Activated effector memory CD4-positive, alpha-beta T cell treated with anti-CD3 and anti-CD28 coated beads, Interleukin-2, amount 50 U/mL, for 16 hours (primary cell): ENCODE measurements around the gene TRIM69.
"Not testable (repeated sequence)": the region's sequence is repeated elsewhere in the genome, so short reads cannot be mapped to it uniquely, and the experiment has no call there.

Source experiments
- DNase-seq: peaks from one replicate; pipeline ENCODE4 v3.0.0-alpha.2; 2020

Gene TRIM69

DNA sequence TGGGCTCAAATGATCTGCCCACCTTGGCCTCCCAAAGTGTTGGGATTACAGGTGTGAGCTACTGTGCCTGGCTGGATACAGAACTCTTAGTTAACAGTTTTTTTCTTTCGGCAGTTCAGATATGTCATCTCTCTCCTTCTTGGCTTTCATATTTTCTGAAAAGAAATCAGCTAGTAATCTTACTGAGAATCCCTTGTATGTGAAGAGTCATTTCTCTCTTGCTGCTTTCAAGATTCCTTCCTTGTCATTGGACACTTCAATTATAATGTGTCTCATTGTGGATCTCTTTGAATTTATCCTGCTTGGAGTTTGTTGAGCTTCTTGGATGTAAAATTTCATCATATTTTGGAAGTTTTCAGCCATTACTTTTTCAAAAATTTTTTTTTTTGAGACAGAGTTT lies 17.0 kb downstream of the TRIM69 start:
- DNase-seq = no peak

DNA sequence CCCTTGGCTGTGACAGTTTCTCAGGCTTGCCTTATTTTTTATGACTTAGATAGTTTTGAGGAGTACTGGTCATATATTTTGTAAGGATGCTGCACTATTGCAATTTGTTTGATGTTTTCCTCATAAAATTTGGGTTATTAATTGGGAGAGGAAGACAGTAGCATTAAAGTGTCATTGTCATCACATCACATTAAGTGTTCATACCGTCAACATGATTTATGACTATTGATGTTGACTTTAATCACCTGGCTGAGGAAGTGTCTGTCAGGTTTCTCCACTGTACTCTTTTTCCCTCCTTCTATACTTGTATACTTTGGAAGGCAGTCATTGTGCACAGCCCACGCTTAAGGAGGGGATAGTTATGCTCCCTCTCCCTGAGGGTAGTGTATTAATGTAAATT lies 26.9 kb downstream of the TRIM69 start:
- no peak for DNase-seq

DNA sequence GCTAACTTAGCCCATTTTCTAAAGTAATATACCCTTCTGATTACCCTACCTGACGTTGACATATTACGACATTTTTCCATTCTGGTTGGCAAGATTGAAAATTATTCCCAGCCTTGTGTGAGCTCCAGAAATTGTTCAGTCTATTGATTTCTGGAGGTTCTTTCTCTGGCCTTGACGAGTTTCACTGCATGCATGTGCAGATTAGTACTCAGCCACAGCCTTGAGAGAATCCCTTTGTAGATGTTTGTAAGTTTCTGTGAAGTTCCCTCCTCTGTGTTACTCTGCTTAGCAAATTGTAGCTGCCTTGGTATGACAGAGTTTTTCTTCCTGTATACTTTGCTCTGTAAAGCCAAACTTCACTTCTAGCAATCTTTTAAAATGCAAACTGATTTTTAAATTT lies 27.5 kb downstream of the TRIM69 start:
- DNase-seq = no peak

DNA sequence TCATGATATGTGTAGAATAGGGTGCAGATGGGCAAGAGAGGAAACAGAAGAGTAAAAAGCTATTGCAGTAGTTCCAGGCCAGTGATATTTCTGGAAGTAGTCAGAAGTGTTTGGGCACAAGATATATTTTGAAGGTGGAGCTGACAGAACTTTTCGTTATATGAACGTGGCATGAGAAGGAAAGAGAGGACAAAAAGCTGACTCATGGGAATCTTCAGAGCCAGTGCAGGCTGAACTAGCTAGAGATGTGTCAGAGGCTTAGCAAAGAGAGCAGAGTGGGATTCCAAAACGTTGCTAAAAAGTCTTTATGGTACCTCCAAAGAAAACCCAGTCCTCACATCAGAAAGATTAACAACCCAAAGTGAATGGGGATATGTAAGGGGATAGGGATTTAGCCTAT lies 28.7 kb downstream of the TRIM69 start:
- DNase-seq = no peak

DNA sequence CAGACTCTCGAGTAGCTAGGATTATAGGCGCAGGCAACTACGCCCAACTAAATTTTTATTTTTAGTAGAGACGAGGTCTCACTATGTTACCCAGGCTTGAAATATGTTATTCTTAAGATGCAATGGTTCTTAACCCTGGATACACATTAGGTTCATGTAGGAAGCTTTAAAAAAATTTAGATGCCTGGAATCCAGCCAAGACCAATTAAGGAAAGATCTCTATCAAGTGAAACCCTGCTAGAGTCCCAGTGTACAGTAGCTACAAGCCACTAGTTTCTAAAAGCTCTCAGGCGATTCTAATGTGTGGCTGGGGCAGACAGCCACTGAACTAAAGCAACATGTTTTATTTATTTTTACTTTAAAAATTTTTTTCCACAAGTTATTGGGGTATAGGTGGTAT lies 33.2 kb downstream of the TRIM69 start:
- no peak for DNase-seq

DNA sequence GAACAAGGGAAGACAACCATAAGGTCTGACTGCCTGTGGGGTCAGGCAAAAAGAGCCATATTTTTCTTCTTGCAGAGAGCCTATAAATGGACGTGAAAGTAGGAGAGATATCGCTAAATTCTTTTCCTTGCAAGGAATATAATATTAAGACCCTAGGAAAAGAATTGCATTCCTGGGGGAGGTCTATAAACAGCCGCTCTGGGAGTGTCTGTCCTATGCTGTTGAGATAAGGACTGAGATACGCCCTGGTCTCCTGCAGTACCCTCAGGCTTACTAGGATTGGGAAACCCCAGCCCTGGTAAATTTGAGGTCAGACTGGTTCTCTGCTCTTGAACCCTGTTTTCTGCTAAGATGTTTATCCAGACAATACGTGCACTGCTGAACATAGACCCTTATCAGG lies 34.4 kb downstream of the TRIM69 start:
- not testable (repeated sequence) for DNase-seq

DNA sequence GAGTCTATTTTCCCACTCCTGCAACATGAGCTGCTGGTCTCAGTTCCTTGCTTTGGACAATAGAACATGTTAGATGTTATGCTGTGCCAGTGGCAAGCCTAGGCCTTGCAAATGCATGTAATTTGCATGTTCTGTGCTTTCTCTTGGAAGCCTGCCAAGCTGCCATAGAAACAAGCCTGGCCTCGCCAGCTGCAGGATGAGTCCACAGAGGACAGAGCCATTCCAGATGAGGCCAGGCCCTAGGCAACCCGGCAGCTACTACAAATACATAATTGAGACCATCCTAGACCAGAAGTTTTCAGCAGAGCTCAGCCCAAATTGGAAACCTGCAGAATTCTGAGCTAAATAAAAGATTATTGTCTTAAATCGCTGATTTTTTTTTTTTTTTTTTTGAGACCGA lies 39.6 kb downstream of the TRIM69 start:
- DNase-seq = no peak

DNA sequence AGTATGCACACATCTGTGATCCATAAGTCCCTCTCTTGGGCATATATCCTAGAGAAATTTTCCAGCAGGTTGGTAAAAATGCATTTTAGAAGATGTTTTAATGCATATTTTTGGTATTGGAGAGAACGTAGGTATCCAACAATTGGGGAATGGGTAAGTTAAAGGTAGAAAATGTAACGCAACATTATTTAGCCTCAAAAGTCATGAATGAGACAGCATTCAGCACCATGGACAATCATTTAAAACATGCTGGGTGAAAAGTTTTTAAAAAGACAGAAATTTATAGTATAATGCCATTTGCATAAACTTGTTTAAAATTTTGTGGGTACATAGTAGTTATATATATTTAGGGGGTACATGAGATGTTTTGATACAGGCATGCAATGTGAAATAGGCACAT lies 43.4 kb downstream of the TRIM69 start:
- no peak for DNase-seq

DNA sequence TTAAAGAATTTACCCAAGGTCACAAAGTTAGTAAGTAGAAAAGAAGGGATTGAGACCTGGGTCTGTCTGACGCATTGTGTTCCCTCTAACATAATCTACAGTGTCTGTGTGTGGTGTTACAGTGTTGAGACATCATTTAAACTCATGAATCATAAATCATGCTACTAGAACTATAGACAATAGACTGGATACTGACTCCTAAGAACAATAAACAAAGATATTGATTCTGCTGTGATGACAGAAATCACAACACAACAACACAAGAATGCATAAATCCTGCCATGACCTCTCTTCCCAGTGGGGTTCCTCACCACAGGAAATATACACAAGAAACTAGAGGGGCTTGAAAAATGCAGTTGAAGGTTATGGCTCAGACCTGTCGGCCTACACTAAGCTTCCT lies 44.3 kb downstream of the TRIM69 start:
- no peak for DNase-seq

DNA sequence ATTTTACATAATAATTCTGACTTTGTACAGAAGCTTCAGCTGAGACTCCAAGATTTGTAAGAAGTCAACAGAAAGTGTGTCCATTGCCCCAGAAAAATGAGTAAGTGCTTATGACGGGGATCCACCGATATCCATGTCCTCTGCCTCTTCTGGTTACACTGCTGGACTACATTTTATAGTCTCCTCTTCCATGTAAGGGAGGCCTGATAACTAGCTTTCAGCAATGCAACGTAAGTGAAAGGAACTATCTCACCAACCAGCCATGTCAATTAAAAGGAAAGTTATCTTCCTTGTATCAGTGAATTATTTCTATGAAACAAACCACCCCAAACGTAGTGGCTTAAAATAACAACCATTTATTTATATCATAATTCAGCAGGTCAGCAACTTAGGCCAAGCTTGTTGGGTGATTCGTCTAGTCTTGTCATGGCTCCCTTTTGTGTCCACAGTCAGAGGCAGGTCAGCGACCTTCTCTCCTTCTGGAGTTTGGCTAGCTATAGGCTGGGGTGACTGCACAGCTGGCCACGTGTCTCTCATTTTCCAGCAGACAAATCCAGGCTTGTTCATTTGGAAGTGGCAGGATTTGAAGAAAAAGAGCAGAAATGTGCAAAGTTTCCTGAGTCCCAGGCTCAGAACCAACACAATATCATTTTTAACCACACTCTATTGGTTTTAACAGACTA lies 44.9 kb downstream of the TRIM69 start:
- no peak for DNase-seq

DNA sequence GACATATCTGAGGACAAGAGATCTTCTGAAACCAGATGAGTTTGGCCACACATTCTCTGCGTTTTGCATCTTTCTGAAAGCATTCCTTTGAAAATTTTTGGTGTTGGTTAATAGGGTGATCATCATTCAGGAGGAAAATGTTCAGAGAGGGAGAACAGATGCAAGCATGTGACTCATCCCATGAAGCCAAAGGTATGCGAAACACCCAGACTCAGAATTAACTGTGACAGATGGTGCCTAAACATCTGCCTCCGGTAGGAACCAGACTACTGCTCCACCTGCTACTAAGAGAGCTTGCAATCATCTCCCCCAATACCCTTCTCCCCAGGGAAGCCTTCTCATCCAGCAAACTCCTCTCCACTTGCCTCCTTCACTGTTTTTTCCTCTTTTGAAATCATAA lies 46.2 kb downstream of the TRIM69 start:
- DNase-seq = no peak

DNA sequence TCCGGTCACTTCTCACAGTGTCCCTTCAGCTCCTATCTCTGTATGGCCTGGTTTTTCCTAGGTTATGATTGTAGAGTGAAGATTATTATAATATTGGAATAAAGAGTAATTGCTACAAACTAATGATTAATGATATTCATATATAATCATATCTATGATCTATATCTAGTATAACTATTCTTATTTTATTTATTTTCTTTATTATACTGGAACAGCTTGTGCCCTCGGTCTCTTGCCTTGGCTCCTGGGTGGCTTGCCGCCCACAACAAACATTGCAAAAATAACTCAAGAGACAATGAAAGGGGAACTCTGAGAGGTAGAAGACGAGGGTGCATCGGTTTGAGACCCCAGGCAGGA lies 48.6 kb downstream of the TRIM69 start:
- not testable (repeated sequence) for DNase-seq

DNA sequence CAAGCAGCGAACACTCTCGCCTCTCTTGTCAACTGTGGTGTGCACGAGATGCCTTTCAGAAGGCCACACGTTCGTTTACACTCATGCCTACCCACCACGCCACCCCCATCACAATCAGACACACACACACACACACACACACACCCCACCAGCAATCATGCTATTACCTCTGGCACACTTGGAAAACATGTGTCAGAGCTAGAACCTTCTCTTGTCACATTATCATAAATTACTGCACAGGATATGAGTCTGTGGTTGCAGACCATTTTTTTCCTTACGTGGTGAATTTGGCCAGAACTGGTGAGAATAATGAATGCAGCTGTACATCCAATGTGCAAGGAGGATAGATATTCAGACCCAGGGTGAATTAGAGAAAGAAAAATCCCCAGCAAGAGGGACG lies 52.4 kb downstream of the TRIM69 start:
- DNase-seq = peak; percentile 69

DNA sequence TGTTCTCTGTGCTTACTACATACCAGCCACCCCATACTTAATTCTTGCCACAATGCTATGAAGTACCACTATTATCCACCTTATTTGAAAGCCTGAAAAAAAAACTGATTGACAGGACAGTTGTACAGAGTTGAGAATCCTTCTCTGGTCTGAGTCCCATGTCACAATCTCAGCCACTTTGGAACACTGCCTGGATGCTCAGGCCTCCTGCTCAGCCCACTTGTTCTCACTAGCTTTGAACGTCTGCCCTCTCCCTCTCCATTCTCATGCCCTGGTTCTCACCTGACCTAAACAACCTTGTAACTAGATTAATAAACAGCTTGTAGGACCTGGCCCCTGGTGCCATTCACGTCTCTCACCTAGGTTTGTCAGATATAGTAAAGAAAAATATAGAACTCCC lies 53.9 kb downstream of the TRIM69 start:
- DNase-seq = no peak

DNA sequence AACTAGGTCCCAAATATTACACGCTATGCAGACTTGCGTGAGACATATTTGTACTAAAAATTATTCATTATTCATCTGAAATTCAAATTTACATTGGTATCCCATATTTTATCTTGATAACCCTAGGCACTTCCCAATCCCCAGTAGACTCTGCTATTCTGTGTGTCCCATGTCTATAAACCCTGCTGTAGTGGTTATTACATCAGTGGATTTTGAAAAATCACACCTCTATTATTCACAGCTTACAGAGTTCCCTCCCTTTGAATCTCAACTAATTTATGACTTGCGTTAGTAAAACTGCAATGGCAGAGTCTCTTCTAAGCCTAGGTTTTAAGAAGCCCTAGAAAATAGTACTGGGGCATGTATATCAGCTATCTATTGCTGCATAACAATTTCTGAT lies 54.3 kb downstream of the TRIM69 start:
- DNase-seq = no peak

DNA sequence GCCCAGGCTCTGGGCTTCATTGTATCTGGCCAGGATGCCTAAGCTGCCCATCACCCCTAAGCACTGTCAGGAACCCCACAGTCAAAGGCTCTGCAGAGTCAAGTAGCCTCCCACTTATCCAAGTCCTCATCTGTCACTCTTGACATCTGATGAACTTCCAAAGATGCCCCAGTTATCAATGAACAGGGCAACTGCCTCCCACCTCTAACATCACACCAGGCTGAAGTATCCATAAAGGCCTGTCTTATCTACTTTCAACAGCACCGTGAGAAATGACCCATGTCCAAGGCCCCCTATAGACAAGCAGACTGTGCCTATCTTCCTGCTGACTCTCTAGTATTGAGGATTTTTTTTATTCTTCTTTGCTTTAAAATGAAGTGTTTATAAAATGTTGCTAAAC lies 56.4 kb downstream of the TRIM69 start:
- DNase-seq = no peak

DNA sequence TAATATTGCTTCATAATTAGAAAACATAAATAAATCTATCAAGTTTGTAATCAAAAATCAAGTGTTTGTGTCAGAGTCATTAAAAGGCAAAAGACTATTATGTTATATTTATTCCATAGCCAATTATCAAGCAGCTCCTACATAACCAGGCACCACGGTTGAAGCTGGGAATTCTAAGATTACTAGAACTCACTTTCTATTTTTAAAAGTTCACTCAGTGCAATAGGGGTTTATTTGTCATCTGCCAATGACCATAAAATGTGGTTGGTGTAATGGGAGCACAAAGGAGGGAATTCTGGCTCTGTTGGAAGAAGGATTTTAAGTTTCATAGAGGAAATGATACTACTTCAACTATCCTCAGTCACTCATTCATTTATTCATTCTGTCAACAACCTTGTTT lies 57.7 kb downstream of the TRIM69 start:
- no peak for DNase-seq

DNA sequence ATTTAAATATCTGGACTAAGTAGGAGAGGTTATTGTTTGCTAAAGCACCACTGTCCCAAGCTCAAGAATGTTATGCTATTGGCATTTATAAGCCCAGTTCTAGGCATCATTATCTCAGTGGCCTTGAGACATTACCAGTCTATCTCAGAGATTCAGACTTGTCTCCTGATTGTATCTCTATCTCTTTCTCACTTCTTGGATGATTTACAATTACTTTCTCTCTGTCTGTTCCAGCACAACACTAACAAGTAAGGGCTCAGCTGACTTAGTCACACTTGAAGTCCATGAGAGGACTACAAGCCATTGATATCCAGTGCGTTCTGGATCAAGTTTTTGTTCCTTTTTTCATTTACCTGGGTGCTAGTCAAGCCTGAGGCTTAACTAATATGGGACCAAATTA lies 60.2 kb downstream of the TRIM69 start:
- DNase-seq = no peak

DNA sequence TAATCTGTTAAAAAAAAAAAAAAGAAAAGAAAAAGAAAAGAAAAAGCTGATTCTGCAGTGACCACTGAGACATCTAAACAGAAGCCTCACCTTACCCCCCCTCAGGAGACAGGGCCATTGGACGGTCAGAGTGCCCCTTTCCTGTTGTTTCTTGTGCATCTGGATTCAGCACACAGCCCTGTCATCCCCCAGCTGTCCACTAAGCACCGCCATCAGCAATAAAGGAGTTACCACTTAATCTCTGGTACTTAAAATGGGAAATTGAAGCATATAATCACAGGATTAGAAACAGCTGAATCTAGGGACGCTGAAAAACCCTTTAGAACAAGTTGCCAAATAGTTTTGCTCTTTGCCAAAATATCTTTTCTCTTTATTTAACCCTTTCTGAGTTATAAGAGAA lies 62.5 kb downstream of the TRIM69 start:
- DNase-seq = no peak

DNA sequence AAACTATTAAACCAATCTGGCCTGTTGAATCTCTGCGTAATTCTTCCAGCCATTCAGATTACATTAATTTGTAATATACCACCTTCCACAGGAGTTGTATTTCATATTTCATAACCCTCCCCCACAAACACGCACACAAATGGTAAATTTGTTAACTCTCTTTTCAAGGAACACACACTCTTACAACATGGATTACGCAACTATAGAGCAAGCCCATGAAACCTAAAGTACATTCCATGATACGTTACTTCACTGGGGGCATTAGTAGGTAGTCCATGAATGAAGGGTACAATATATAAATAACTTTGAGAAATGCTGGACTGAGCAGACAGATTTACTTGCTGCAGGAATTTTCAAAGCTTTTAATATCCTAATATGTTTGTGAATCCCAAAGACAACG lies 65.0 kb downstream of the TRIM69 start:
- DNase-seq = no peak

DNA sequence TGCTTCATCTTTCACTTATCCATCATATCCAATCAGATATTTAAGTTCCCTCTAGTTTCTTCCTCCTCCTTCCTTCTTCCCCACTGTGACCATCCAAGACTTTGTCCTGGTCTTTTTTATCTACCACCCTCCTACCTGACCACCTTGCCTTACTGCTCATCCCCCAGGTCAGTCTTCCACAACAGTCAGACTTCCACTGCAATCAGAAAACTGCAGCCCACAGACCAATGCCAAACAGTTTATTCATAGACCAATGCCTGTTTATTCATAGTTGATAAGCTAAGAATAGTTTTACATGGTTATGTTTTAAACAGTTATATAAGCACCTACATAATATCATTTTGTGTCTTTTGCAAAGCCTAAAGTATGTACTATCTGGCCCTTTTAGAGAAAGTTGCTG lies 65.5 kb downstream of the TRIM69 start:
- no peak for DNase-seq

DNA sequence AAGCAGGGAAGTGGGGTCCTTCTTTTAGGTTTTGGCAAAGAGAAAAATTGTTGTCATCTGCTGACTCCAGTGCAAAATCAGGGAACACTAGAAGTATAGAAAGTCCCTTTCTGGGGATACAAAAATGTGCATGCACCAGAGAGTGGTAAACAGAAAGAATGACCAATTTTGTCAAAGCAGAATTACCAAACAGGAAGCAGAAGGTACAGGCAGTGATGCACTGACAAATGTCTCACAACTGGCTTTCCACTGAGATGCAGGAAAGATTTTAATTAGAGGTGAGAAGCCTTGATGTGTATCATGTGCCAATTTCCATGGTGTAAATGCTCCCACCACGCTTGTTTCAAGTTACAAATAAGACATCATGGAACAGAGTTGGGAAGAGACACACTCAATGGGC lies 66.0 kb downstream of the TRIM69 start:
- no peak for DNase-seq

DNA sequence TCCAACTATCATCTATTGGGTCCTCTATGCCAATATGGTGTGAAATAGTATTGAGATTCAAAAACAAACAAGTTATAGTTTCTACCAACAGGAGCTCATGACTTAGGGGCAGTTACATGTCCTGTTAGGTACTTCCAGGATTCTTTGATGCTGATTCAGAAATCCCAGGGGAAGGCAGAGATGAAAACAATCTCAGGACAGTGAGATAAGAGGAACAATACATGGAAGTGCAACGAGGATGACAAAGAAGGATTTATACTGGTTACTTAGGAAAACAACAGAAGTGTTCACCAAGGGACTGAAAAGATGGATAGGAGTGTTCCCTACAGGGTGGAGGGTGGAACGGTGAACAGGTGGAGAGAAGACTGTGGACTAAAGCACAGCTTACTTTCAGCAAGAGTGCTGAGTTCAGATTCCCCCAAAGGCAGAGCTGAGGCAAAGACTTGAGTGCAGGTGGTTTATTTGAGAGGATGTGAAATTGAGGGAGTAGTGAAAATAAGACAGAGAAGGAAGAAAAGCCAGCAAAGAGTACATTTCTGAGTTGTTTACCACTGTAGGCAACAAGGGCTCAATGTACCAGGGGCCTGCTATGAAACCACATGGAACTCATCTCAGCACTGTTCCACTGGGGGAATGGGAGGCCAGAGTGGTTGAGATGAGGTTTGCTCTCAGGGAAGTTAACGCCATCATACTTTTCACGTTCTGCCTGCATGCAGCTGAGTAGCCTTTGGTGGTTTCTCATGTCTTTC lies 68.1 kb downstream of the TRIM69 start:
- DNase-seq = no peak

DNA sequence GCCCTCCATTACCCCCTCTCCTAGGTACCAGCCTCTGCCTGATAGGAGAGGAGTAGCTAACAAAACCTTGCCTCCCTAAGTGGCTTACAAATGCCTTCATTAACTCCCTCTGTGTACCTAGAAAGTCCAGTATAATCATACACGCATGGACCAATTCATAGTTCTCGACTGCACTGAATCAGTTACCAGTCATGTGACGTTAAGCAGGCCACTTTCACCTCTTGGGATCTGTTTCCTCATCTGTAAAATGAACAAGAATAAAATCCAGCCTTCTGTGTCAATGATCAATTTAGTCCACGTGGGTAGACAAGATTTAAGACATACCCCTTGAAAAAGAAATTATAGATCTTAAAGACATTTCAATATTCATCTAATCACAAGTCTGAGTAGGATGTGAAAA lies 72.2 kb downstream of the TRIM69 start:
- DNase-seq = no peak

DNA sequence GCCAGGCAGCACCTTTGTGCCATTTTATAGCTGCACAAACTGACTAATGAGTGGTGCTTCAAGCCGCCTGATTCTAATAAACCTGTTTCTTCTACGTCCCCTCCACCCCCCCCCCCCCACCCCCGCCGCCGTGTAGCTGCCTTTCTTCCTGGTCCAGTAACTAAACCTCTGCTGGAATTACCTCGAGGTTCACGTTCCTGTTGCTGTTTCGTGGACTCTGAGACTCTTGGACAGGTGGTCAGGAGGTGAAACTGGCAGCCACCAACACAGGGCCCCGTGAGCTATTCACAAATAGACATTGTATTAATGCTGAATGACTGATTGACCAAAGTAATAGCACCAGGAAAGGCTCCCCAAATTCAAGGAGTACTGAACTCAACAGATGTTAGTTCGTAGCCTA lies 73.9 kb downstream of the TRIM69 start:
- no peak for DNase-seq
